GM18868 (cell line): ENCODE data around the gene UBE3D.
"Not testable (repeated sequence)": the region's sequence is repeated elsewhere in the genome, so short reads cannot be mapped to it uniquely, and the experiment has no call there.

Source experiments
- ATAC-seq: cut with Tn5 transposase; IDR thresholded peaks from one replicate; pipeline ENCODE4 v1.9.1; 2021; ENCODE audit warnings: mild to moderate bottlenecking, moderate library complexity; ENCODE audit not compliant: unreplicated experiment

UBE3D gene

GRCh38 chr6:83055366-83055964 lies 10.2 kb downstream of the UBE3D start:
- peak; percentile 80 for ATAC-seq

- ATAC-seq: no peak
Observed at GRCh38 chr6:83053678-83054077, 12.0 kb downstream of the UBE3D start.

- ATAC-seq: no peak
Observed at GRCh38 chr6:83051377-83052172, 14.1 kb downstream of the UBE3D start.

- no peak for ATAC-seq
Observed at GRCh38 chr6:83047065-83047754, 18.4 kb downstream of the UBE3D start.

- ATAC-seq: no peak
Observed at GRCh38 chr6:83044091-83044768, 21.4 kb downstream of the UBE3D start.

GRCh38 chr6:83042467-83043053 lies 23.1 kb downstream of the UBE3D start:
- no peak for ATAC-seq

- ATAC-seq: no peak
Observed at GRCh38 chr6:83038246-83038645, 27.4 kb downstream of the UBE3D start.

GRCh38 chr6:83031689-83032088 lies 34.0 kb downstream of the UBE3D start:
- no peak for ATAC-seq

GRCh38 chr6:83019741-83020140 lies 45.9 kb downstream of the UBE3D start:
- no peak for ATAC-seq

GRCh38 chr6:83011131-83011530 lies 54.5 kb downstream of the UBE3D start:
- not testable (repeated sequence) for ATAC-seq

GRCh38 chr6:83008626-83009025 lies 57.0 kb downstream of the UBE3D start:
- ATAC-seq: no peak

- no peak for ATAC-seq
Observed at GRCh38 chr6:83006270-83006905, 59.3 kb downstream of the UBE3D start.

- no peak for ATAC-seq
Observed at GRCh38 chr6:82996156-82996555, 69.5 kb downstream of the UBE3D start.

GRCh38 chr6:82995066-82995465 lies 70.6 kb downstream of the UBE3D start:
- no peak for ATAC-seq

- no peak for ATAC-seq
Observed at GRCh38 chr6:82989736-82990290, 75.8 kb downstream of the UBE3D start.

GRCh38 chr6:82988930-82989351 lies 76.7 kb downstream of the UBE3D start:
- no peak for ATAC-seq

GRCh38 chr6:82987951-82988350 lies 77.7 kb downstream of the UBE3D start:
- ATAC-seq: no peak

- ATAC-seq: no peak
Observed at GRCh38 chr6:82987416-82987815, 78.2 kb downstream of the UBE3D start.

- no peak for ATAC-seq
Observed at GRCh38 chr6:82984720-82985119, 80.9 kb downstream of the UBE3D start.

- ATAC-seq: no peak
Observed at GRCh38 chr6:82980086-82980485, 85.6 kb downstream of the UBE3D start.
